H9 (cell line): ENCODE results near the gene GMPR. TPM values are rescaled to one million over a fixed set of nuclear protein-coding genes. Genes with fewer than 3 reads are reported as not detected.
A peak's percentile ranks its signal among the peaks of the same experiment; 100 is the strongest.

Experiments used
- DNase-seq: peaks from one replicate; pipeline ENCODE4 v3.0.0-alpha.2; 2017
- H2AFZ ChIP-seq: one replicate; pipeline ENCODE4 v1.6.1; 2013; ENCODE audit warnings: mild to moderate bottlenecking, low read length, control low read depth, moderate library complexity
- H2AK5ac ChIP-seq: 2 replicates; pipeline ENCODE4 v1.6.1; 2013; ENCODE audit warnings: low read length, control low read depth, mixed read lengths; ENCODE audit not compliant: insufficient read length
- H2BK120ac ChIP-seq: one replicate; pipeline ENCODE4 v1.6.1; 2013; ENCODE audit warnings: low read depth, mild to moderate bottlenecking, low read length, control low read depth, inconsistent platforms; ENCODE audit not compliant: poor library complexity, severe bottlenecking
- H2BK12ac ChIP-seq: 2 replicates; pipeline ENCODE4 v1.6.1; 2013; ENCODE audit warnings: low read length, control low read depth, mixed read lengths, low read depth; ENCODE audit not compliant: insufficient read length
- H2BK15ac ChIP-seq: 2 replicates; pipeline ENCODE4 v1.6.1; 2013; ENCODE audit warnings: low read depth, low read length, control low read depth
- H2BK20ac ChIP-seq: one replicate; pipeline ENCODE4 v1.6.1; 2013; ENCODE audit warnings: low read depth, mild to moderate bottlenecking, low read length, control low read depth, inconsistent platforms; ENCODE audit not compliant: poor library complexity, severe bottlenecking
- H2BK5ac ChIP-seq: 2 replicates; pipeline ENCODE4 v1.6.1; 2013; ENCODE audit warnings: low read length, control low read depth, mixed read lengths; ENCODE audit not compliant: insufficient read length
- H3K14ac ChIP-seq: 2 replicates; pipeline ENCODE4 v1.6.1; 2013; ENCODE audit warnings: low read length, control low read depth; ENCODE audit not compliant: insufficient read depth
- H3K18ac ChIP-seq: 2 replicates; pipeline ENCODE4 v1.6.1; 2013; ENCODE audit warnings: low read depth, mild to moderate bottlenecking, mixed read lengths, low read length, control low read depth; ENCODE audit not compliant: insufficient read length
- H3K23ac ChIP-seq: 2 replicates; pipeline ENCODE4 v1.6.1; 2013; ENCODE audit warnings: low read length, control low read depth, mixed read lengths, low read depth; ENCODE audit not compliant: insufficient read length
- H3K23me2 ChIP-seq: 2 replicates; pipeline ENCODE4 v1.6.1; 2013; ENCODE audit warnings: low read depth, mild to moderate bottlenecking, mixed read lengths, low read length, control low read depth; ENCODE audit not compliant: insufficient read length, poor library complexity, severe bottlenecking
- H3K27ac ChIP-seq: 2 replicates; pipeline ENCODE4 v1.5.1; 2013; ENCODE audit warnings: low read length, control low read depth, mixed read lengths, low read depth; ENCODE audit not compliant: insufficient read length
- H3K27me3 ChIP-seq: 2 replicates; pipeline ENCODE4 v1.6.1; 2013; ENCODE audit warnings: low read length, control low read depth, inconsistent platforms; ENCODE audit not compliant: insufficient read depth
- H3K4ac ChIP-seq: 2 replicates; pipeline ENCODE4 v1.6.1; 2013; ENCODE audit warnings: low read depth, mild to moderate bottlenecking, control low read depth, inconsistent platforms, low read length, moderate library complexity
- H3K4me1 ChIP-seq: 2 replicates; pipeline ENCODE4 v1.6.1; 2013; ENCODE audit warnings: low read length, control low read depth, inconsistent platforms; ENCODE audit not compliant: insufficient read depth
- H3K4me2 ChIP-seq: 2 replicates; pipeline ENCODE4 v1.6.1; 2013; ENCODE audit warnings: low read length, control low read depth, mixed read lengths; ENCODE audit not compliant: insufficient read length, insufficient read depth
- H3K56ac ChIP-seq: 2 replicates; pipeline ENCODE4 v1.6.1; 2013; ENCODE audit warnings: low read depth, mild to moderate bottlenecking, mixed read lengths, low read length, control low read depth; ENCODE audit not compliant: insufficient read length
- H3K79me1 ChIP-seq: 2 replicates; pipeline ENCODE4 v1.6.1; 2013; ENCODE audit warnings: low read depth, mild to moderate bottlenecking, moderate library complexity, low read length, control low read depth, inconsistent platforms; ENCODE audit not compliant: insufficient read depth, poor library complexity, severe bottlenecking
- H3K79me2 ChIP-seq: 2 replicates; pipeline ENCODE4 v1.6.1; 2013; ENCODE audit warnings: low read length, control low read depth, inconsistent platforms; ENCODE audit not compliant: insufficient read depth
- H3K9ac ChIP-seq: 2 replicates; pipeline ENCODE4 v1.6.1; 2013; ENCODE audit warnings: low read length, control low read depth, mixed read lengths; ENCODE audit not compliant: insufficient read length; ENCODE audit errors: extremely low read depth
- H3K9me3 ChIP-seq: one replicate; pipeline ENCODE4 v1.6.1; 2013; ENCODE audit warnings: low read depth, low read length, inconsistent platforms; ENCODE audit not compliant: control insufficient read depth
- H3T11ph ChIP-seq: one replicate; pipeline ENCODE4 v1.6.1; 2013; ENCODE audit warnings: mild to moderate bottlenecking, low read length, control low read depth, inconsistent platforms
- H4K20me1 ChIP-seq: one replicate; pipeline ENCODE4 v1.6.1; 2013; ENCODE audit not compliant: control insufficient read depth, insufficient read length, insufficient read depth
- H4K5ac ChIP-seq: 2 replicates; pipeline ENCODE4 v1.6.1; 2013; ENCODE audit warnings: low read depth, mild to moderate bottlenecking, mixed read lengths, low read length, control low read depth; ENCODE audit not compliant: insufficient read length
- H4K8ac ChIP-seq: replicated peaks from 2 replicates; pipeline ENCODE4 v1.6.1; 2013; ENCODE audit warnings: low read length, control low read depth, mixed read lengths, low read depth; ENCODE audit not compliant: insufficient read length
- H4K91ac ChIP-seq: 2 replicates; pipeline ENCODE4 v1.6.1; 2013; ENCODE audit warnings: low read depth, mild to moderate bottlenecking, moderate library complexity, mixed read lengths, low read length, control low read depth; ENCODE audit not compliant: insufficient read length
- H3K27ac Mint-ChIP-seq, 3 experiments: 2 replicates in 2 of 3; 3 replicates in 1 of 3; pipeline ENCODE4 v1.8.0; 2020 to 2021; ENCODE audit warnings: mixed read lengths in 3 of 3, mild to moderate bottlenecking in 1 of 3, moderate library complexity in 1 of 3
- H3K27me3 Mint-ChIP-seq: 2 replicates; pipeline ENCODE4 v1.8.0; 2021; ENCODE audit warnings: low read depth, mild to moderate bottlenecking, moderate library complexity, mixed read lengths
- H3K36me3 Mint-ChIP-seq, 3 experiments: 2 replicates in 2 of 3; 3 replicates in 1 of 3; pipeline ENCODE4 v1.8.0; 2020 to 2021; ENCODE audit warnings: low read depth in 3 of 3, mixed read lengths in 3 of 3; ENCODE audit not compliant: insufficient read depth in 1 of 3
- H3K4me1 Mint-ChIP-seq, 2 experiments: 2 replicates each; pipeline ENCODE4 v1.8.0; 2020; ENCODE audit warnings: mixed read lengths in 2 of 2
- H3K4me3 Mint-ChIP-seq, 2 experiments: 2 replicates in 1 of 2; 3 replicates in 1 of 2; pipeline ENCODE4 v1.8.0; 2020 to 2021; ENCODE audit warnings: mild to moderate bottlenecking in 2 of 2, mixed read lengths in 2 of 2, moderate library complexity in 1 of 2
- H3K9me3 Mint-ChIP-seq, 2 experiments: 2 replicates in 1 of 2; 3 replicates in 1 of 2; pipeline ENCODE4 v1.8.0; 2020; ENCODE audit warnings: mild to moderate bottlenecking in 2 of 2, mixed read lengths in 2 of 2, moderate library complexity in 1 of 2
- WGBS: extraction: QIAGEN DNeasy Blood & Tissue Kit; methylation state at CpG from one replicate; pipeline ENCODE4 v1.1.7; 2013; ENCODE audit warnings: missing lambda C conversion rate, low lambda C conversion rate, mixed read lengths; ENCODE audit not compliant: insufficient read length; ENCODE audit errors: extremely low coverage; 5-methylcytosine and 5-hydroxymethylcytosine counted together
- total RNA-seq: library from RNA; stranded (reverse); gene quantifications from 2 replicates; pipeline ENCODE4 v1.2.1, GENCODE V29; 2021
- TF ChIP-seq, protein P1 (sequence below): fragments of 200-600 bp; sonication (generic); conservative IDR thresholded peaks from 3 replicates; pipeline ENCODE4 v1.8.0; 2021; ENCODE audit warnings: antibody characterized with exemption, mild to moderate bottlenecking

GMPR gene
- total RNA-seq, 1 experiment from 2014 or later = 0.70 TPM

DNA sequence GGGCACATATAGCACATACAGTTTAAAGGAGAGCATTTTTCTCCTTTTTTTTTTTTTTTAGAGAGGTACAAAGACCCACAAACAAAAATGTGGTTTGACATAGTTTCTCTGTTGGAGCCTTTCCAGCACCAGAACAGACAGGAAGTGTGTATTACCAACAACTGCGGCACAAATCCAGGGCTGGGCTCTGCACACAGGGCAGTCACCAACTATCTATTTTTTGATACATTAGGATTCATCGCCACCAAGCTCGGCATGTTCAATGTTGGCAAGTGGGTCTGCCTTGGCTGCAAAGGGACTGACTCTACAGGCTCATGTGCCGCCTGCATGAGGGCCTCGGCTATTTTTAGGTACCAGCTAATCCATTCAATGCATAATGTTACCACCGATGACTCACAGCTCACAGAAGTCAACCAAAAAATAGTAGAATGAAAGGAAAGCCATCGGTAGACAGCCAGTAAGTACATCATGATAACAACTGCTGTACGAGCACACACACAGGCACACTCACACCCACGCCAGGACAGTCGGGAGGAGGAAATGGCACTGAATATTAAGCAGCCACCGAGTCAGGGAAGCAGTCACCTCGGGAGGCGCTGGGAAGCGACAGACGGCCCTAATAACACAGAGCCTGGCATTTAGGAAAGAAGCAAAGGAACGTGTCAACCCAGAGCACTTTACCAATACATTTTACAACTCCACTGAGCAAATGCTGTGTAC is 81.6 kb downstream of the GMPR start:
- no peaks in the 10 kb centered on the region for H3K23me2 ChIP-seq
- no peak overlapping the region for H3K4ac ChIP-seq
- no peak overlapping the region for H3T11ph ChIP-seq
- H2BK15ac ChIP-seq = no peak overlapping the region
- H2AFZ ChIP-seq = no peak overlapping the region
- H3K14ac ChIP-seq = no peak overlapping the region
- TF ChIP-seq, protein P1, sequence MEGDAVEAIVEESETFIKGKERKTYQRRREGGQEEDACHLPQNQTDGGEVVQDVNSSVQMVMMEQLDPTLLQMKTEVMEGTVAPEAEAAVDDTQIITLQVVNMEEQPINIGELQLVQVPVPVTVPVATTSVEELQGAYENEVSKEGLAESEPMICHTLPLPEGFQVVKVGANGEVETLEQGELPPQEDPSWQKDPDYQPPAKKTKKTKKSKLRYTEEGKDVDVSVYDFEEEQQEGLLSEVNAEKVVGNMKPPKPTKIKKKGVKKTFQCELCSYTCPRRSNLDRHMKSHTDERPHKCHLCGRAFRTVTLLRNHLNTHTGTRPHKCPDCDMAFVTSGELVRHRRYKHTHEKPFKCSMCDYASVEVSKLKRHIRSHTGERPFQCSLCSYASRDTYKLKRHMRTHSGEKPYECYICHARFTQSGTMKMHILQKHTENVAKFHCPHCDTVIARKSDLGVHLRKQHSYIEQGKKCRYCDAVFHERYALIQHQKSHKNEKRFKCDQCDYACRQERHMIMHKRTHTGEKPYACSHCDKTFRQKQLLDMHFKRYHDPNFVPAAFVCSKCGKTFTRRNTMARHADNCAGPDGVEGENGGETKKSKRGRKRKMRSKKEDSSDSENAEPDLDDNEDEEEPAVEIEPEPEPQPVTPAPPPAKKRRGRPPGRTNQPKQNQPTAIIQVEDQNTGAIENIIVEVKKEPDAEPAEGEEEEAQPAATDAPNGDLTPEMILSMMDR = no peak
- no peak overlapping the region for H3K4me2 ChIP-seq
- no peaks in the 10 kb centered on the region for H3K27me3 ChIP-seq
- Mint-ChIP-seq H3K36me3 (no peaks in the 10 kb centered on the region), H3K4me1 (peaks cover 41 to 45% of the 10 kb centered on the region in 2 experiments), H3K27me3 (no peaks in the 10 kb centered on the region; the same call in 1 of the 2 replicates), H3K27ac (peak overlapping the region in 1 of 3 experiments; percentile 10; a peak in 1 of 7 replicates), H3K9me3 (no peaks in the 10 kb centered on the region), H3K4me3 (no peak overlapping the region)
- no peak overlapping the region for H4K91ac ChIP-seq
- H2AK5ac ChIP-seq = no peak overlapping the region
- H3K79me2 ChIP-seq = no peaks in the 10 kb centered on the region
- no CpG with 5 or more reads among the region's 16 CpGs for WGBS
- peaks cover 2% of the 10 kb centered on the region; the same call in 1 of the 2 replicates for H3K4me1 ChIP-seq
- H3K23ac ChIP-seq = no peak overlapping the region
- no peak overlapping the region for H3K18ac ChIP-seq
- no peak overlapping the region for H2BK120ac ChIP-seq
- H3K9me3 ChIP-seq = no peaks in the 10 kb centered on the region
- no peak overlapping the region for H2BK5ac ChIP-seq
- H4K20me1 ChIP-seq = no peaks in the 10 kb centered on the region
- H4K5ac ChIP-seq = no peak overlapping the region
- H2BK12ac ChIP-seq = no peak overlapping the region
- H3K27ac ChIP-seq = no peak overlapping the region
- H3K9ac ChIP-seq = no peak overlapping the region
- H2BK20ac ChIP-seq = no peak overlapping the region
- no peak for DNase-seq
- H3K79me1 ChIP-seq = no peaks in the 10 kb centered on the region
- no peak overlapping the region for H4K8ac ChIP-seq
- no peak overlapping the region for H3K56ac ChIP-seq
